Endothelial cell of umbilical vein (primary cell): ENCODE results near the gene FILIP1. TPM values are rescaled to one million over a fixed set of nuclear protein-coding genes. Genes with fewer than 3 reads are reported as not detected.

Experiments
- BruUV-seq: library from RNA; stranded (reverse); fragments of 400-500 nt; replicated peaks from 2 replicates; lab custom pipeline; 2021; lab: Mats Ljungman, UMichigan
- CTCF ChIA-PET: fragments of 300-600, 350-600 bp; sonication (Branson Sonifier 250); formaldehyde crosslinking; loops from one replicate; lab custom pipeline; 2021; ENCODE audit warnings: antibody characterized with exemption, inconsistent platforms; lab: Charles Lee
- POLR2A ChIA-PET: fragments of 300-600, 350-600 bp; sonication (Branson Sonifier 250); formaldehyde crosslinking; loops from one replicate; lab custom pipeline; 2021; ENCODE audit warnings: antibody characterized with exemption, inconsistent platforms; lab: Charles Lee
- DNase-seq: peaks from one replicate; pipeline ENCODE4 v3.0.0-alpha.2; 2011; ENCODE audit warnings: low read depth, low spot score
- FAIRE-seq: peaks from 2 replicates; lab custom pipeline; 2011; peaks lifted over from hg19 to GRCh38; lab: Jason Lieb, UNC
- H2AFZ ChIP-seq: 2 replicates; pipeline ENCODE4 v1.6.0; 2012; ENCODE audit warnings: low read depth, low read length, control low read depth, inconsistent platforms
- H3K27ac ChIP-seq: 2 replicates; pipeline ENCODE4 v1.5.1; 2011; ENCODE audit warnings: low read depth, mild to moderate bottlenecking, control low read depth, low read length, moderate library complexity; ENCODE audit not compliant: insufficient read depth
- H3K27me3 ChIP-seq, 2 experiments: 2 replicates each; pipeline versions ENCODE4 v1.6.0 to v1.6.1; 2011; ENCODE audit warnings: low read length in 2 of 2, mixed read lengths in 1 of 2; ENCODE audit not compliant: control insufficient read depth in 2 of 2, insufficient read depth in 2 of 2
- H3K36me3 ChIP-seq, 2 experiments: 2 replicates in 1 of 2; 3 replicates in 1 of 2; pipeline ENCODE4 v1.5.1; 2011; ENCODE audit warnings: low read length in 2 of 2, mild to moderate bottlenecking in 1 of 2, moderate library complexity in 1 of 2; ENCODE audit not compliant: control insufficient read depth in 2 of 2, insufficient read depth in 2 of 2; ENCODE audit errors: extremely low read depth in 1 of 2
- H3K4me1 ChIP-seq: 3 replicates; pipeline ENCODE4 v1.5.1; 2011; ENCODE audit warnings: mild to moderate bottlenecking, low read length; ENCODE audit not compliant: control insufficient read depth, insufficient read depth; ENCODE audit errors: extremely low read depth
- H3K4me2 ChIP-seq: 2 replicates; pipeline ENCODE4 v1.6.1; 2011; ENCODE audit warnings: low read length, control low read depth, mixed read lengths; ENCODE audit not compliant: insufficient read depth
- H3K4me3 ChIP-seq, 3 experiments: fragments of 200-600 bp in 1 of 3; sonication (generic), shearing (Covaris generic) in 1 of 3; replicated peaks in 1 of 3; 2 replicates each; pipeline ENCODE4 v1.5.1; 2011 to 2016; ENCODE audit warnings: control low read depth in 3 of 3, low read length in 3 of 3, mild to moderate bottlenecking in 2 of 3, inconsistent platforms in 1 of 3, low read depth in 1 of 3, moderate library complexity in 1 of 3; ENCODE audit not compliant: insufficient read depth in 1 of 3
- H3K79me2 ChIP-seq: 2 replicates; pipeline ENCODE4 v1.6.0; 2012; ENCODE audit warnings: low read length, inconsistent platforms; ENCODE audit not compliant: control insufficient read depth, insufficient read depth
- H3K9ac ChIP-seq: replicated peaks from 2 replicates; pipeline ENCODE3; 2011; ENCODE audit warnings: low read length, control low read depth; ENCODE audit not compliant: insufficient read depth; ENCODE audit errors: extremely low read depth
- H3K9me1 ChIP-seq: replicated peaks from 3 replicates; pipeline ENCODE4 v1.6.0; 2011; ENCODE audit warnings: mild to moderate bottlenecking, low read length; ENCODE audit not compliant: control insufficient read depth, insufficient read depth; ENCODE audit errors: extremely low read depth
- H3K9me3 ChIP-seq: replicated peaks from 2 replicates; pipeline ENCODE4 v1.5.1; 2012; ENCODE audit warnings: low read length, inconsistent platforms; ENCODE audit not compliant: control insufficient read depth, insufficient read depth
- H4K20me1 ChIP-seq: replicated peaks from 2 replicates; pipeline ENCODE3; 2011; ENCODE audit warnings: mild to moderate bottlenecking, low read length; ENCODE audit not compliant: control insufficient read depth, insufficient read depth; ENCODE audit errors: extremely low read depth
- EZH2 ChIP-seq: IDR thresholded peaks from 2 replicates; pipeline ENCODE4 v1.6.1; 2012; ENCODE audit warnings: borderline replicate concordance, low read depth, mild to moderate bottlenecking, moderate library complexity, low read length, inconsistent platforms; ENCODE audit not compliant: severe bottlenecking
- FOS ChIP-seq: IDR thresholded peaks from 2 replicates; pipeline ENCODE4 v1.6.1; 2011; ENCODE audit warnings: mild to moderate bottlenecking, low read length, moderate library complexity, borderline replicate concordance; ENCODE audit not compliant: insufficient read depth
- GATA2 ChIP-seq: IDR thresholded peaks from 2 replicates; pipeline ENCODE4 v1.7.0; 2011; ENCODE audit warnings: low read depth, mild to moderate bottlenecking, moderate library complexity, mixed read lengths, low read length; ENCODE audit not compliant: insufficient read length, insufficient read depth
- JUN ChIP-seq: IDR thresholded peaks from 2 replicates; pipeline ENCODE4 v1.6.1; 2011; ENCODE audit warnings: borderline replicate concordance, low read depth; ENCODE audit not compliant: insufficient read length, insufficient read depth
- MYC ChIP-seq: IDR thresholded peaks from one replicate; pipeline ENCODE4 v1.6.1; 2011; ENCODE audit warnings: mild to moderate bottlenecking, low read depth, low read length
- POLR2A ChIP-seq: IDR thresholded peaks from 2 replicates; pipeline ENCODE4 v1.6.1; 2012; ENCODE audit warnings: low read depth, mild to moderate bottlenecking, control low read depth, low read length
- POLR2AphosphoS5 ChIP-seq: IDR thresholded peaks from 2 replicates; pipeline ENCODE4 v1.6.1; 2012; ENCODE audit warnings: low read depth, mild to moderate bottlenecking, control low read depth, low read length, moderate library complexity; ENCODE audit not compliant: insufficient read depth
- dilution Hi-C: fragments of 300-500 bp; cut with MboI; formaldehyde crosslinking; loops from one replicate; pipeline ENCODE4 v1.15.0; 2019; ENCODE audit warnings: low sequenced_read_pairs; ENCODE audit not compliant: extremely low pct_ligation_motif_present
- intact Hi-C: fragments of 100-400 bp; cut with micrococcal nuclease; formaldehyde crosslinking; loops from one replicate; pipeline ENCODE4 v1.10.0; 2022
- polyA plus RNA-seq, 4 experiments: library from polyadenylated mRNA; depleted of rRNA in 3 of 4; stranded (reverse) in 3 of 4; unstranded in 1 of 4; fragments of >200 nt; gene quantifications; 2 replicates each; pipeline versions ENCODE4 v1.2.1 to v1.2.3, GENCODE V29; 2011 to 2012; ENCODE audit warnings: missing spikeins in 1 of 4
- total RNA-seq: library from RNA; stranded (reverse); gene quantifications from 2 replicates; pipeline ENCODE4 v1.2.3, GENCODE V29; 2021
- TF ChIP-seq, protein P1 (sequence below): IDR thresholded peaks from 2 replicates; pipeline ENCODE4 v1.6.1; 2011; ENCODE audit not compliant: insufficient read depth, insufficient read length
- TF ChIP-seq, protein P2 (sequence below), 2 donors: IDR thresholded peaks; 1 replicate in 1 of 2; 2 replicates in 1 of 2; pipeline ENCODE4 v1.5.1; 2011; ENCODE audit warnings: low read length in 2 of 2, mild to moderate bottlenecking in 2 of 2, moderate library complexity in 2 of 2, control low read depth in 1 of 2, inconsistent platforms in 1 of 2, low read depth in 1 of 2; ENCODE audit not compliant: insufficient read depth in 1 of 2; ENCODE audit errors: extremely low read depth in 1 of 2

Gene FILIP1
- total and polyA plus RNA-seq, 2 donors (not counting 3 experiments of a cell fraction or from before 2014, with no cell fraction given): 2.8 to 13.7 TPM

GRCh38 chr6:75345413-75345812 is 148.2 kb downstream of the FILIP1 start:
- dilution Hi-C loops (no loop called here), intact Hi-C loops (loop anchor here (5.0 kb wide), 1 partner anchor 48 kb away; no protein-coding TSS in a partner anchor)
- BruUV-seq: no TSS peak
- no peak for FAIRE-seq
- DNase-seq: no peak
- H3K27me3 ChIP-seq: no peaks in the 10 kb centered on the region
- H3K4me3 ChIP-seq: no peak overlapping the region
- H3K9me3 ChIP-seq: no peaks in the 10 kb centered on the region
- no peaks in the 10 kb centered on the region for H3K36me3 ChIP-seq
- H3K9me1 ChIP-seq: no peaks in the 10 kb centered on the region
- H4K20me1 ChIP-seq: no peaks in the 10 kb centered on the region
- H3K4me2 ChIP-seq: no peak overlapping the region
- H3K9ac ChIP-seq: no peak overlapping the region
- ChIA-PET POLR2A (no interaction called here), CTCF (no interaction called here)
- H3K79me2 ChIP-seq: no peaks in the 10 kb centered on the region
- no peak overlapping the region for H2AFZ ChIP-seq
- peaks cover 13% of the 10 kb centered on the region for H3K4me1 ChIP-seq
- no peak for TF ChIP-seq EZH2
- no peak for TF ChIP-seq FOS
- TF ChIP-seq JUN: no peak
- TF ChIP-seq, protein P1, sequence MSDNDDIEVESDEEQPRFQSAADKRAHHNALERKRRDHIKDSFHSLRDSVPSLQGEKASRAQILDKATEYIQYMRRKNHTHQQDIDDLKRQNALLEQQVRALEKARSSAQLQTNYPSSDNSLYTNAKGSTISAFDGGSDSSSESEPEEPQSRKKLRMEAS: no peak
- TF ChIP-seq, protein P2, sequence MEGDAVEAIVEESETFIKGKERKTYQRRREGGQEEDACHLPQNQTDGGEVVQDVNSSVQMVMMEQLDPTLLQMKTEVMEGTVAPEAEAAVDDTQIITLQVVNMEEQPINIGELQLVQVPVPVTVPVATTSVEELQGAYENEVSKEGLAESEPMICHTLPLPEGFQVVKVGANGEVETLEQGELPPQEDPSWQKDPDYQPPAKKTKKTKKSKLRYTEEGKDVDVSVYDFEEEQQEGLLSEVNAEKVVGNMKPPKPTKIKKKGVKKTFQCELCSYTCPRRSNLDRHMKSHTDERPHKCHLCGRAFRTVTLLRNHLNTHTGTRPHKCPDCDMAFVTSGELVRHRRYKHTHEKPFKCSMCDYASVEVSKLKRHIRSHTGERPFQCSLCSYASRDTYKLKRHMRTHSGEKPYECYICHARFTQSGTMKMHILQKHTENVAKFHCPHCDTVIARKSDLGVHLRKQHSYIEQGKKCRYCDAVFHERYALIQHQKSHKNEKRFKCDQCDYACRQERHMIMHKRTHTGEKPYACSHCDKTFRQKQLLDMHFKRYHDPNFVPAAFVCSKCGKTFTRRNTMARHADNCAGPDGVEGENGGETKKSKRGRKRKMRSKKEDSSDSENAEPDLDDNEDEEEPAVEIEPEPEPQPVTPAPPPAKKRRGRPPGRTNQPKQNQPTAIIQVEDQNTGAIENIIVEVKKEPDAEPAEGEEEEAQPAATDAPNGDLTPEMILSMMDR (IDR thresholded peaks at IDR 0.05; ENCODE audit: extremely low read depth in 1 of 2, insufficient read depth in 1 of 2, low read depth in 1 of 2, low read length in 2 of 2): no peak
- TF ChIP-seq MYC: no peak
- no peak for TF ChIP-seq POLR2AphosphoS5
- no peak for TF ChIP-seq POLR2A
- TF ChIP-seq GATA2: no peak
- no peak overlapping the region for H3K27ac ChIP-seq
